Right forelimb (tissue), 1 donor: ENCODE results near the gene NEK1.

Source experiments
- DNase-seq: peaks from one replicate; pipeline ENCODE4 v3.0.0-alpha.2; 2018

Gene NEK1

GRCh38 chr4:169611991-169612870 is at the start of gene NEK1:
NEK1 (minus strand) TSS chr4:169612583; CDS start chr4:169602630, 9,953 bp downstream.
- peak; percentile 92 for DNase-seq

- no peak for DNase-seq
Measured at GRCh38 chr4:169661761-169662160, 49.4 kb upstream of the NEK1 start.

- DNase-seq, result no peak
Measured at GRCh38 chr4:169660929-169661328, 48.5 kb upstream of the NEK1 start.

GRCh38 chr4:169659716-169660670 is 47.6 kb upstream of the NEK1 start:
- peak; percentile 57 for DNase-seq

- no peak for DNase-seq
Measured at GRCh38 chr4:169658975-169659715, 46.8 kb upstream of the NEK1 start.

GRCh38 chr4:169658196-169658595 is 45.8 kb upstream of the NEK1 start:
- DNase-seq, result no peak

- no peak for DNase-seq
Measured at GRCh38 chr4:169657470-169658107, 45.2 kb upstream of the NEK1 start.

- DNase-seq, result no peak
Measured at GRCh38 chr4:169655401-169655800, 43.0 kb upstream of the NEK1 start.

GRCh38 chr4:169652535-169652934 is 40.2 kb upstream of the NEK1 start:
- DNase-seq, result no peak

- DNase-seq, result no peak
Measured at GRCh38 chr4:169650227-169650936, 38.0 kb upstream of the NEK1 start.

GRCh38 chr4:169649545-169650226 is 37.3 kb upstream of the NEK1 start:
- DNase-seq, result no peak

GRCh38 chr4:169645627-169646026 is 33.2 kb upstream of the NEK1 start:
- no peak for DNase-seq

GRCh38 chr4:169644802-169645201 is 32.4 kb upstream of the NEK1 start:
- no peak for DNase-seq

GRCh38 chr4:169640261-169640870 is 28.0 kb upstream of the NEK1 start:
- no peak for DNase-seq

GRCh38 chr4:169634975-169635374 is 22.6 kb upstream of the NEK1 start:
- no peak for DNase-seq

- DNase-seq, result no peak
Measured at GRCh38 chr4:169632896-169633295, 20.5 kb upstream of the NEK1 start.

GRCh38 chr4:169630069-169630468 is 17.7 kb upstream of the NEK1 start:
- DNase-seq, result no peak

GRCh38 chr4:169628579-169628978 is 16.2 kb upstream of the NEK1 start:
- no peak for DNase-seq

GRCh38 chr4:169627307-169627706 is 14.9 kb upstream of the NEK1 start:
- no peak for DNase-seq
